AG04450 (cell line): ENCODE results near the gene JDP2. TPM values are rescaled to one million over a fixed set of nuclear protein-coding genes. Genes with fewer than 3 reads are reported as not detected.

Experiments
- CTCF ChIA-PET: fragments of 300-600, 350-600 bp; formaldehyde crosslinking; extraction: SDS; loops from one replicate; lab custom pipeline; 2022; ENCODE audit warnings: antibody characterized with exemption, inconsistent platforms; lab: Charles Lee
- POLR2A ChIA-PET: fragments of 350-600 bp; formaldehyde crosslinking; extraction: SDS; loops from one replicate; lab custom pipeline; 2021; ENCODE audit warnings: antibody characterized with exemption, inconsistent platforms; lab: Yijun Ruan, JAX
- DNase-seq: peaks from one replicate; pipeline ENCODE4 v3.0.0-alpha.2; 2011; ENCODE audit warnings: low read depth, low spot score
- H3K27ac ChIP-seq: one replicate; pipeline ENCODE4 v1.5.1; 2012; ENCODE audit warnings: low read depth, low read length, control low read depth
- H3K27me3 ChIP-seq: one replicate; pipeline ENCODE4 v1.6.0; 2012; ENCODE audit warnings: low read length; ENCODE audit not compliant: control insufficient read depth, insufficient read depth
- H3K4me3 ChIP-seq: 2 replicates; pipeline ENCODE4 v1.5.1; 2011; ENCODE audit warnings: mild to moderate bottlenecking, low read depth, low read length, control low read depth
- H3K9me3 ChIP-seq: 2 replicates; pipeline ENCODE4 v1.5.1; 2012; ENCODE audit warnings: low read length; ENCODE audit not compliant: control insufficient read depth, insufficient read depth
- CTCF ChIP-seq: IDR thresholded peaks from 2 replicates; pipeline ENCODE4 v1.5.1; 2011; ENCODE audit warnings: low read depth, low read length, control low read depth, inconsistent platforms
- polyA plus RNA-seq: library from polyadenylated mRNA; depleted of rRNA; stranded (reverse); fragments of >200 nt; gene quantifications from 2 replicates; pipeline ENCODE4 v1.2.3, GENCODE V29; 2011

The JDP2 gene
- polyA plus RNA-seq, 1 experiment, result 49.1 TPM

GRCh38 chr14:75445236-75445635 lies 17.4 kb downstream of the JDP2 start:
- ChIA-PET POLR2A (no interaction called here), CTCF (interaction anchor here (0.5 kb wide), 1 partner anchor 49 kb away, joined by 3 read pairs; no protein-coding TSS in a partner anchor)
- no peaks in the 10 kb centered on the region for H3K27me3 ChIP-seq
- H3K4me3 ChIP-seq, result no peak overlapping the region
- no peak overlapping the region for H3K27ac ChIP-seq
- H3K9me3 ChIP-seq, result no peaks in the 10 kb centered on the region
- DNase-seq, result no peak
- no peak for TF ChIP-seq CTCF

- no peak for TF ChIP-seq CTCF
- H3K27me3 ChIP-seq, result no peaks in the 10 kb centered on the region
- POLR2A ChIA-PET, result no interaction called here
- CTCF ChIA-PET, result interaction anchor here (0.5 kb wide), 1 partner anchor 48 kb away, joined by 3 read pairs; no protein-coding TSS in a partner anchor
- no peaks in the 10 kb centered on the region for H3K9me3 ChIP-seq
- H3K27ac ChIP-seq, result no peak overlapping the region
- no peak for DNase-seq
- H3K4me3 ChIP-seq, result no peak overlapping the region
Observed at GRCh38 chr14:75445963-75446362, 18.1 kb downstream of the JDP2 start.

GRCh38 chr14:75446447-75446846 lies 18.6 kb downstream of the JDP2 start:
- DNase-seq, result no peak
- no peak for TF ChIP-seq CTCF
- Histone ChIP-seq H3K27me3 (no peaks in the 10 kb centered on the region), H3K9me3 (no peaks in the 10 kb centered on the region), H3K4me3 (no peak overlapping the region), H3K27ac (no peak overlapping the region)
- POLR2A ChIA-PET, result no interaction called here
- CTCF ChIA-PET, result interaction anchor here (0.9 kb wide), 1 partner anchor 138 kb away, joined by 3 read pairs; no protein-coding TSS in a partner anchor

GRCh38 chr14:75448209-75448608 lies 20.4 kb downstream of the JDP2 start:
- Histone ChIP-seq H3K27ac (no peak overlapping the region), H3K4me3 (no peak overlapping the region), H3K27me3 (no peaks in the 10 kb centered on the region), H3K9me3 (no peaks in the 10 kb centered on the region)
- CTCF ChIA-PET, result interaction anchor here (0.6 to 1.5 kb wide), 4 partner anchors 41 to 503 kb away, joined by 3 to 6 read pairs (median 3); no protein-coding TSS in a partner anchor
- POLR2A ChIA-PET, result interaction anchor here (0.6 kb wide), 1 partner anchor 321 kb away, joined by 3 read pairs; the partner anchor contains the start of gene NEK9
- TF ChIP-seq CTCF, result no peak
- no peak for DNase-seq

- ChIA-PET CTCF (no interaction called here), POLR2A (no interaction called here)
- Histone ChIP-seq H3K9me3 (no peaks in the 10 kb centered on the region), H3K27me3 (no peaks in the 10 kb centered on the region), H3K27ac (no peak overlapping the region), H3K4me3 (no peak overlapping the region)
- no peak for TF ChIP-seq CTCF
- no peak for DNase-seq
Observed at GRCh38 chr14:75449036-75449435, 21.2 kb downstream of the JDP2 start.
